Keratinocyte (primary cell): ENCODE results near the gene DUS4L.

Experiments
- EZH2 ChIP-seq: IDR thresholded peaks from one replicate; pipeline ENCODE4 v1.6.1; 2012; ENCODE audit warnings: inconsistent platforms, mild to moderate bottlenecking, low read length, moderate library complexity
- TF ChIP-seq, protein P1 (sequence below), 3 experiments: IDR thresholded peaks in 1 of 3; conservative IDR thresholded peaks in 1 of 3; optimal IDR thresholded peaks in 1 of 3; 2 replicates in 2 of 3; 3 replicates in 1 of 3; pipeline versions ENCODE3 to v1.5.1; 2011; ENCODE audit warnings: low read length in 3 of 3, mild to moderate bottlenecking in 3 of 3, moderate library complexity in 2 of 3, control low read depth in 1 of 3, inconsistent platforms in 1 of 3; ENCODE audit not compliant: insufficient read depth in 2 of 3; ENCODE audit errors: extremely low read depth in 1 of 3

DNA sequence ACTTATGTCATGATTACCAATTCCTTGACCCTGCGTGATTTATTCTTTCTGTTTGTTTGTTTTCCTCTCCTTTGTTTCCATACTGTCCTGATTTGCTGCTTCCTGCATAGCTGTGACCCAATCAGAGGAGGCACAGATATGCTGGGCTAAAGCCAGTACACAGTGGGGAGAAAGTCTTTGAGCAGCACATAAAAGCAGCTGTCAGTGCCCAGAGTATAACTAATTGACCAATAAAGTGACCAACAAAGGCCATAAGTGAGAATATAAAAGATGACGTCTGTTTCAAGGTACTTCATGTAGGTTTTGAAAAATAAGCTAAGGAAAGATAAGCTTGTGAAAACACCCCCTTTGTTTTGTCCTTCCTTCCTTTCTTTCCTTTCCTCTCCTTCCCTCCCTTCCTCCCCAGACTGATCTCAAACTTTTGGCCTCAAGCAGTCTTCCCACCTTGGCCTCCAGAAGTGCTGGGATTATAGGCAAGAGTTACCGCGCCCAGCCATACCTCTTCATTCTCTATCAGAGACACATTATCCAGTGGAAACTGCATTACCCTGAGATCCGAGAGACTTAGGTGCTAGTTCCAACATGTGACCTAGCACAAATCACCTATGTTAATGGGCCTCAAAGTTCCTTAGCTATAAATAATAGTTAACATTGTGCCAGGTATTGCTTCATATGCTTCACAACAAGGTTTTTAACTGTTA lies 33.3 kb downstream of the DUS4L start:
- TF ChIP-seq, protein P1, sequence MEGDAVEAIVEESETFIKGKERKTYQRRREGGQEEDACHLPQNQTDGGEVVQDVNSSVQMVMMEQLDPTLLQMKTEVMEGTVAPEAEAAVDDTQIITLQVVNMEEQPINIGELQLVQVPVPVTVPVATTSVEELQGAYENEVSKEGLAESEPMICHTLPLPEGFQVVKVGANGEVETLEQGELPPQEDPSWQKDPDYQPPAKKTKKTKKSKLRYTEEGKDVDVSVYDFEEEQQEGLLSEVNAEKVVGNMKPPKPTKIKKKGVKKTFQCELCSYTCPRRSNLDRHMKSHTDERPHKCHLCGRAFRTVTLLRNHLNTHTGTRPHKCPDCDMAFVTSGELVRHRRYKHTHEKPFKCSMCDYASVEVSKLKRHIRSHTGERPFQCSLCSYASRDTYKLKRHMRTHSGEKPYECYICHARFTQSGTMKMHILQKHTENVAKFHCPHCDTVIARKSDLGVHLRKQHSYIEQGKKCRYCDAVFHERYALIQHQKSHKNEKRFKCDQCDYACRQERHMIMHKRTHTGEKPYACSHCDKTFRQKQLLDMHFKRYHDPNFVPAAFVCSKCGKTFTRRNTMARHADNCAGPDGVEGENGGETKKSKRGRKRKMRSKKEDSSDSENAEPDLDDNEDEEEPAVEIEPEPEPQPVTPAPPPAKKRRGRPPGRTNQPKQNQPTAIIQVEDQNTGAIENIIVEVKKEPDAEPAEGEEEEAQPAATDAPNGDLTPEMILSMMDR (optimal IDR thresholded peaks at IDR 0.05 in 1 of 3, IDR thresholded peaks at IDR 0.05 in 1 of 3, conservative IDR thresholded peaks at IDR 0.05 in 1 of 3; ENCODE audit: extremely low read depth in 1 of 3, insufficient read depth in 2 of 3, low read length in 3 of 3): no peak
- no peak for TF ChIP-seq EZH2
